ENCODE data around the gene LRRC1. TPM values are rescaled to one million over a fixed set of nuclear protein-coding genes. Genes with fewer than 3 reads are reported as not detected.

Gene LRRC1
- total and polyA plus RNA-seq, 2 donors (not counting 3 experiments of a cell fraction or from before 2014, with no cell fraction given), result 5.6 to 11.7 TPM

GRCh38 chr6:53792973-53793317 is 1.9 kb upstream of the LRRC1 start:
- Histone ChIP-seq H3K27ac (ENCODE audit: insufficient read depth, low read depth, low read length) (no peak overlapping the region), H3K27me3 (ENCODE audit: control insufficient read depth in 2 of 2, insufficient read depth in 2 of 2, low read length in 2 of 2) (no peaks in the 10 kb centered on the region), H3K36me3 (ENCODE audit: control insufficient read depth in 2 of 2, extremely low read depth in 1 of 2, insufficient read depth in 2 of 2, low read length in 2 of 2) (no peaks in the 10 kb centered on the region), H3K9ac (replicated peaks; ENCODE audit: extremely low read depth, insufficient read depth, low read length) (no peak overlapping the region), H4K20me1 (replicated peaks; ENCODE audit: control insufficient read depth, extremely low read depth, insufficient read depth, low read length) (no peaks in the 10 kb centered on the region), H3K4me3 (replicated peaks in 1 of 3; ENCODE audit: insufficient read depth in 1 of 3, low read depth in 1 of 3, low read length in 3 of 3) (no peak overlapping the region), H2AFZ (ENCODE audit: low read depth, low read length) (peak overlapping the region; percentile 84), H3K4me1 (ENCODE audit: control insufficient read depth, extremely low read depth, insufficient read depth, low read length) (peaks cover 22% of the 10 kb centered on the region), H3K9me3 (replicated peaks; ENCODE audit: control insufficient read depth, insufficient read depth, low read length) (no peaks in the 10 kb centered on the region), H3K79me2 (ENCODE audit: control insufficient read depth, insufficient read depth, low read length) (peaks cover 7% of the 10 kb centered on the region), H3K9me1 (replicated peaks; ENCODE audit: control insufficient read depth, extremely low read depth, insufficient read depth, low read length) (no peaks in the 10 kb centered on the region), H3K4me2 (ENCODE audit: insufficient read depth, low read length) (peak overlapping the region; percentile 44)
- CTCF ChIA-PET, result interaction anchor here (1.2 to 7.5 kb wide), 14 partner anchors 16 to 193 kb away, joined by 3 to 319 read pairs (median 10); no protein-coding TSS in a partner anchor
- intact Hi-C loops (cut with micrococcal nuclease), result loop anchor here (1.0 to 5.0 kb wide), 2 partner anchors 66 to 149 kb away; no protein-coding TSS in a partner anchor
- dilution Hi-C loops (cut with MboI; ENCODE audit: extremely low pct_ligation_motif_present, low sequenced_read_pairs), result no loop called here
- POLR2A ChIA-PET, result interaction anchor here (2.2 kb wide), 1 partner anchor 163 kb away, joined by 18 read pairs; no protein-coding TSS in a partner anchor
- no TSS peak for BruUV-seq (replicated peaks)
- DNase-seq (ENCODE audit: low read depth, low spot score) (no peak), FAIRE-seq (peak; percentile 52)
- TF ChIP-seq GATA2 (IDR thresholded peaks at IDR 0.05; ENCODE audit: insufficient read depth, insufficient read length, low read depth, low read length), result no peak
- no peak for TF ChIP-seq EZH2 (IDR thresholded peaks at IDR 0.05; ENCODE audit: borderline replicate concordance, low read depth, low read length, severe bottlenecking)
- TF ChIP-seq POLR2AphosphoS5 (IDR thresholded peaks at IDR 0.05; ENCODE audit: insufficient read depth, low read depth, low read length), result no peak
- TF ChIP-seq MYC (IDR thresholded peaks at IDR 0.05; ENCODE audit: low read depth, low read length), result no peak
- TF ChIP-seq JUN (IDR thresholded peaks at IDR 0.05; ENCODE audit: borderline replicate concordance, insufficient read depth, insufficient read length, low read depth), result no peak
- TF ChIP-seq MAX (IDR thresholded peaks at IDR 0.05; ENCODE audit: insufficient read depth, insufficient read length), result no peak
- TF ChIP-seq FOS (IDR thresholded peaks at IDR 0.05; ENCODE audit: borderline replicate concordance, insufficient read depth, low read length), result no peak
- no peak for TF ChIP-seq CTCF (IDR thresholded peaks at IDR 0.05; ENCODE audit: extremely low read depth in 1 of 2, insufficient read depth in 1 of 2, low read depth in 1 of 2, low read length in 2 of 2)
- no peak for TF ChIP-seq POLR2A (IDR thresholded peaks at IDR 0.05; ENCODE audit: low read depth, low read length)
